HepG2 (cell line): ENCODE results near the gene SNAI3. TPM values are rescaled to one million over a fixed set of nuclear protein-coding genes. Genes with fewer than 3 reads are reported as not detected.

Experiments
- AGO2 ChIP-seq: fragments of 200-400 bp; formaldehyde crosslinking; optimal IDR thresholded peaks from 2 replicates; pipeline ENCODE3; 2017; ENCODE audit warnings: mild to moderate bottlenecking, low read depth, low read length, moderate library complexity
- CHCHD3 ChIP-seq: sonication (generic); formaldehyde crosslinking; IDR thresholded peaks from 2 replicates; pipeline ENCODE4 v1.8.0; 2022; ENCODE audit warnings: mild to moderate bottlenecking, missing genetic modification reagents, moderate library complexity
- GZF1 ChIP-seq: sonication (generic); formaldehyde crosslinking; IDR thresholded peaks from 2 replicates; pipeline ENCODE4 v1.5.1; 2020; ENCODE audit warnings: mild to moderate bottlenecking, missing genetic modification reagents
- KIAA2018 ChIP-seq: sonication (generic); formaldehyde crosslinking; IDR thresholded peaks from 2 replicates; pipeline ENCODE4 v1.5.0; 2020; ENCODE audit warnings: mild to moderate bottlenecking, missing genetic modification reagents, borderline replicate concordance
- MTA3 ChIP-seq: sonication (generic); formaldehyde crosslinking; IDR thresholded peaks from 2 replicates; pipeline ENCODE4 v1.4.0; 2020; ENCODE audit warnings: missing genetic modification reagents
- NFAT5 ChIP-seq: sonication (generic); formaldehyde crosslinking; IDR thresholded peaks from 2 replicates; pipeline ENCODE4 v1.4.0; 2020; ENCODE audit warnings: missing genetic modification reagents
- SMARCC2 ChIP-seq: fragments of 450-650 bp; IDR thresholded peaks from 2 replicates; pipeline ENCODE4 v1.6.1; 2017; ENCODE audit warnings: antibody characterized with exemption, mild to moderate bottlenecking
- ZBTB20 ChIP-seq: sonication (generic); formaldehyde crosslinking; IDR thresholded peaks from 2 replicates; pipeline ENCODE4 v1.8.1; 2023; ENCODE audit warnings: missing genetic modification reagents, low read depth, mild to moderate bottlenecking, borderline replicate concordance
- ZNF230 ChIP-seq: sonication (generic); formaldehyde crosslinking; IDR thresholded peaks from 2 replicates; pipeline ENCODE4 v1.4.0; 2020; ENCODE audit warnings: mild to moderate bottlenecking, missing genetic modification reagents
- ZNF280B ChIP-seq: sonication (generic); formaldehyde crosslinking; IDR thresholded peaks from 2 replicates; pipeline ENCODE4 v1.5.0; 2020; ENCODE audit warnings: missing genetic modification reagents, mild to moderate bottlenecking, borderline replicate concordance
- ZNF674 ChIP-seq: sonication (generic); formaldehyde crosslinking; IDR thresholded peaks from 2 replicates; pipeline ENCODE4 v1.5.0; 2020; ENCODE audit warnings: low read depth, mild to moderate bottlenecking, missing genetic modification reagents
- polyA plus RNA-seq, 8 experiments: library from polyadenylated mRNA; depleted of rRNA in 3 of 8; stranded (reverse) in 7 of 8; unstranded in 1 of 8; fragments of >200 nt; fragmentation: Illumina TruSeq in 4 of 8; extraction: Trizol in 4 of 8; gene quantifications; 2 replicates each; pipeline versions ENCODE4 v1.2.1 to v1.2.3, GENCODE V29; 2011 to 2016; ENCODE audit warnings: low read depth in 4 of 8, missing spikeins in 1 of 8, mixed read lengths in 1 of 8; ENCODE audit not compliant: insufficient read depth in 1 of 8
- total RNA-seq, 5 experiments: library from RNA; depleted of rRNA; stranded (reverse); fragments of >200 nt; fragmentation: Illumina TruSeq; extraction: Trizol; gene quantifications; 2 replicates each; pipeline ENCODE4 v1.2.3, GENCODE V29; 2016; ENCODE audit warnings: low read depth in 1 of 5

SNAI3 gene
- total and polyA plus RNA-seq, 2 of the 13 experiments (the other 11 are each of a cell fraction or from before 2014, with no cell fraction given): 0.09 to 0.18 TPM

- TF ChIP-seq NFAT5 (no peak), KIAA2018 (CRISPR knock-in tag) (no peak), AGO2 (peak; percentile 53), GZF1 (no peak), MTA3 (no peak), CHCHD3 (no peak), ZNF280B (CRISPR knock-in tag) (0 out of 2 replicates have a peak, but pooled peaks have one; percentile 3), ZNF674 (no peak), SMARCC2 (no peak), ZNF230 (0 out of 2 replicates have a peak, but pooled peaks have one; percentile 15), ZBTB20 (no peak)
These were observed 9.6 kb downstream of the SNAI3 start (continued) for GRCh38 chr16:88676502-88677242.
